Activated naive CD4-positive, alpha-beta T cell treated with anti-CD3 and anti-CD28 coated beads for 36 hours (primary cell): Measurements from ENCODE around the gene TMEM128. TPM values are rescaled to one million over a fixed set of nuclear protein-coding genes. Genes with fewer than 3 reads are reported as not detected.
"Not testable (repeated sequence)": the region's sequence is repeated elsewhere in the genome, so short reads cannot be mapped to it uniquely, and the experiment has no call there.

Experiments used
- CTCF ChIA-PET: fragments of 350-600 bp; sonication (Branson Sonifier 250); formaldehyde crosslinking; loops from one replicate; lab custom pipeline; 2021; ENCODE audit warnings: antibody characterized with exemption; lab: Charles Lee
- DNase-seq: peaks from one replicate; pipeline ENCODE4 v3.0.0-alpha.2; 2020
- H3K27ac Mint-ChIP-seq: one replicate; pipeline ENCODE4 v1.8.0; 2021; ENCODE audit warnings: mild to moderate bottlenecking, mixed read lengths
- H3K27me3 Mint-ChIP-seq: one replicate; pipeline ENCODE4 v1.8.0; 2021; ENCODE audit warnings: low read depth, mixed read lengths
- H3K36me3 Mint-ChIP-seq: one replicate; pipeline ENCODE4 v1.8.0; 2021; ENCODE audit warnings: low read depth, mixed read lengths
- H3K4me1 Mint-ChIP-seq: one replicate; pipeline ENCODE4 v1.8.0; 2021; ENCODE audit warnings: low read depth, mixed read lengths
- H3K4me3 Mint-ChIP-seq: one replicate; pipeline ENCODE4 v1.8.0; 2021; ENCODE audit warnings: mild to moderate bottlenecking, moderate library complexity, mixed read lengths
- H3K9me3 Mint-ChIP-seq: one replicate; pipeline ENCODE4 v1.8.0; 2021; ENCODE audit warnings: mixed read lengths
- intact Hi-C: fragments of 100-400 bp; cut with micrococcal nuclease; formaldehyde crosslinking; loops from one replicate; pipeline ENCODE4 v1.15.1; 2023
- total RNA-seq, 2 experiments: library from RNA; stranded (reverse); gene quantifications; one replicate each; pipeline ENCODE4 v1.2.3, GENCODE V29; 2021

TMEM128 gene
- total RNA-seq, 2 experiments from 2014 or later, result 21.7 to 22.0 TPM

DNA sequence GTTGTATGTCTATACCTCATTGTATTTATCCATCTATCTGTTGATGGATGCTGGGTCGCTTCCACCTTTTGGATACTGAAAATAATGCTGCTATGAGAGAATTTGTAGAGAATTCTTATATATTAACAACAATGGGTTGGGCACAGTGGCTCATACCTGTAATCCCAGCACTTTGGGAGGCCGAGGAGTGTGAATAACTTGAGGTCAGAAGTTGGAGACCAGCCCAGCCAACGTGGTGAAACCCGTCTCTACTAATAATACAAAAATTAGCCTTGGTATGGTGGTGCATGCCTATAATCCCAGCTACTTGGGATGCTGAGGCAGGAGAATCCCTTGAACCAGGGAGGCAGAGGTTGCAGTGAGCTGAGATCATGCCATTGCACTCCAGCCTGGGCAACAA is 34.3 kb downstream of the TMEM128 start:
- H3K36me3 Mint-ChIP-seq, H3K4me1 Mint-ChIP-seq, H3K9me3 Mint-ChIP-seq, H3K27ac Mint-ChIP-seq, CTCF ChIA-PET, intact Hi-C loops, DNase-seq, H3K4me3 Mint-ChIP-seq: not testable (repeated sequence)
- peaks cover 17% of the 10 kb centered on the region for H3K27me3 Mint-ChIP-seq

DNA sequence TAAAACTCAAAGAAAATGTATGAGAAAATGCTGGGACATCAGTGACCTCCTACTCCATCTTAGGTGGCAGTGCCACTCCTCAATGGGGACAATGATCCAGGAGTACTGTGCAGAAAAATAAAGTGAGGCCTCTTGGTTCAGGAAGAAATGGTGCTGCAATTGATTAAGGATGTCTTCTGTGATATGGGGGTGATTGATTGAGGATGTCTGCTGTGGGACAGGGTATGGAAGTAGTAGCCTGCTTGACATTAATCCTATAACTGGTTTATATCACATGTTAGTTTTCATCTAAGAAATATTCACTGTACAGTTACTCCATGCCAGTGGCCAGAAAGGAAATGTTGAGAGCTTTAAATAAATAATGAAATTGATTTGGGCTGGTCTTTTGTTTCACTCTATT is 41.8 kb downstream of the TMEM128 start:
- H3K36me3 Mint-ChIP-seq, result no peaks in the 10 kb centered on the region
- no peak overlapping the region for H3K4me3 Mint-ChIP-seq
- H3K9me3 Mint-ChIP-seq, result peaks cover 2% of the 10 kb centered on the region
- peaks cover 3% of the 10 kb centered on the region for H3K4me1 Mint-ChIP-seq
- DNase-seq, result no peak
- no peak overlapping the region for H3K27ac Mint-ChIP-seq
- intact Hi-C loops, result no loop called here
- CTCF ChIA-PET, result no interaction called here
- H3K27me3 Mint-ChIP-seq, result peaks cover 25% of the 10 kb centered on the region

DNA sequence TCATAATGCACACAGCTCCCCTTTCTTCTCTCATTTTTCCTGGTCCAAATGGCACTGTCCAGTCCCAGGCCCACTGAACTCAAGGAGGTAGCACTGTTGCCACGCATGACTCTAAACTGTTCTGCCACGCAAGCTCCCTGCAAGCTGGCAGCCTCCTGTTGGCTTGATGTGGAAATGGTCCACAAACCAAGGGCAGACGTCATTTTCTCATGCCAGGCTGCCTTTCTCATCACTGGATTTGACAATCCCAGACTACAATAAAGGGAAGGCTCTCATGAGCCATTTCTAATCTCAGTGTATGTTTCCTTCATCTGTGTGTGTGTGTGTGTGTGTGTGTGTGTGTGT is 43.6 kb downstream of the TMEM128 start:
- DNase-seq, result no peak
- peaks cover 2% of the 10 kb centered on the region for H3K9me3 Mint-ChIP-seq
- CTCF ChIA-PET, result no interaction called here
- no peak overlapping the region for H3K27ac Mint-ChIP-seq
- no peaks in the 10 kb centered on the region for H3K36me3 Mint-ChIP-seq
- no peak overlapping the region for H3K4me3 Mint-ChIP-seq
- H3K27me3 Mint-ChIP-seq, result peaks cover 19% of the 10 kb centered on the region
- intact Hi-C loops, result no loop called here
- peaks cover 3% of the 10 kb centered on the region for H3K4me1 Mint-ChIP-seq

DNA sequence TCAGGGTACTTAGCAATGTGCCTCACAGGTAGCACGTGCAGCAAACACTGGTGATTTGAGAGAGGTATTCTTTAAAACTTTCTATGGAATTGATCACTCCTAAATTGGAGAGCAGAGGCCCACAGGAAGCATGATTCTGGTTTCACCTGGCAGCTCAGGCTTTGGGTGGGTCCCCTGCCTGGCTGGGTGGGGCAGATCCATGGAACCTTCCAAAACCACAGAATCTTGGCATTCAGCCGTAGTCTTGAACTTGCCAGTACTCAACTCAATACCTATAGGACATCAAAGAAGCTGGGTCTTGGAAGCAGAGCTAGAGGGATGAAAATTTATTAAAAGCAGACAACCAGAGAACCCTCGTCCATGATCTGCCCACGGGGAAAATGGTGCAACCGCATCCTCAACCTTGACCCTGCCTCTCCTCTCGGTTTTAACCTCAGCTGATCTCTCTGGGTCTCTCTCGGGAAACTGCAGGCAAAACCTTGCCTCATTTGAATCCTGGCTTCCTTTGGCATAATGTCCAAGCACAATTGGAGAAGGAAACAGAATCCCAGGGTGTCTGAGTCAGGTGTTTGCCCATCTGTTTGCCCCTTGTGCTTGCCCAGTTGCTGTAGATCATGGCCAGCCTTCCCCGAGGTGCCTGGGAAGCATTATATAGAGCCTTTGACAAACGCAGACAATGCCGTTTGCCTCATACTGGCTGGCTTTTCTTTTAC is 44.2 kb downstream of the TMEM128 start:
- Mint-ChIP-seq H3K36me3 (no peaks in the 10 kb centered on the region), H3K4me1 (peaks cover 3% of the 10 kb centered on the region), H3K4me3 (no peak overlapping the region), H3K27ac (no peak overlapping the region), H3K9me3 (peaks cover 2% of the 10 kb centered on the region), H3K27me3 (peaks cover 18% of the 10 kb centered on the region)
- no peak for DNase-seq
- intact Hi-C loops, result no loop called here
- CTCF ChIA-PET, result interaction anchor here (0.6 to 1.2 kb wide), 2 partner anchors 21 to 349 kb away, joined by 3 read pairs; no protein-coding TSS in a partner anchor

DNA sequence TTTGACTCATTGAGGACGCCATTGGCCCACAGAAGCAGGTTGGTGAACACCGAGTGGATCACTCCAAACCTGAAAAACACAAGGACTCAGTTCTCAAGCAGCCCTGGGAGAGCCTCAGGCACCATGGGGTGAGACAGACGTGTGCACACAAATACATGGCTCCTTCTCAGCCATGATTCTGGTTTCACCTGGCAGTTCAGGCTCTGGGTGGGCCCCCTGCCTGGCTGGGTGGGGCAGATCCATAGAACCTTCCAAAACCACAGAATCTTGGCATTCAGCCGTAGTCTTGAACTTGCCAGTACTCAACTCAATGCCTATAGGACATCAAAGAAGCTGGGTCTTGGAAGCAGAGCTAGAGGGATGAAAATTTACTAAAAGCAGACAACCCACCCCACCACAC is 45.5 kb downstream of the TMEM128 start:
- intact Hi-C loops, result no loop called here
- Mint-ChIP-seq H3K9me3 (peaks cover 2% of the 10 kb centered on the region), H3K27ac (no peak overlapping the region), H3K4me1 (no peaks in the 10 kb centered on the region), H3K27me3 (peaks cover 12% of the 10 kb centered on the region), H3K4me3 (no peak overlapping the region), H3K36me3 (no peaks in the 10 kb centered on the region)
- CTCF ChIA-PET, result interaction anchor here (1.2 kb wide), 1 partner anchor 20 kb away, joined by 3 read pairs; no protein-coding TSS in a partner anchor
- DNase-seq, result no peak

DNA sequence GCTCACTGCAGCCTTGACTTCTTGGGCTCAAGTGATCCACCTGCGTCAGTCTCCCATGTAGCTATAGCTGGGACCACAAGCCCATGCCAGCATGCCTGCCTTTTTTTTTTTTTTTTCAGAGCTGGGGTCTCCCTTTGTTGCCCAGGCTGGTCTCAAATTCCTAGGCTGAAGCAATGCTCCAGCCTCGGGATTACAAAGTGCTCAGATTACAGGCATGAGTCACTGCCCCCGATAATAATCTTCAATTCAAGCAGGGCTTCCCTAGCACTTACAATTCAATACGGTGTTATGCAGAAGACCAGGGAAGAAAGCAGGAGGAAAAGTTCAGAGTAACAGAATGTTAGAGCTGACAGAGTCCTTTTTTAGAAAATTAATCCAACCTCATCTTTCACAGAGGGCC is 47.4 kb downstream of the TMEM128 start:
- H3K9me3 Mint-ChIP-seq, result no peaks in the 10 kb centered on the region
- no peak for DNase-seq
- peaks cover 13% of the 10 kb centered on the region for H3K27me3 Mint-ChIP-seq
- CTCF ChIA-PET, result interaction anchor here (0.7 kb wide), 1 partner anchor 18 kb away, joined by 3 read pairs; no protein-coding TSS in a partner anchor
- H3K36me3 Mint-ChIP-seq, result no peaks in the 10 kb centered on the region
- H3K4me3 Mint-ChIP-seq, result no peak overlapping the region
- intact Hi-C loops, result no loop called here
- no peak overlapping the region for H3K27ac Mint-ChIP-seq
- H3K4me1 Mint-ChIP-seq, result no peaks in the 10 kb centered on the region

DNA sequence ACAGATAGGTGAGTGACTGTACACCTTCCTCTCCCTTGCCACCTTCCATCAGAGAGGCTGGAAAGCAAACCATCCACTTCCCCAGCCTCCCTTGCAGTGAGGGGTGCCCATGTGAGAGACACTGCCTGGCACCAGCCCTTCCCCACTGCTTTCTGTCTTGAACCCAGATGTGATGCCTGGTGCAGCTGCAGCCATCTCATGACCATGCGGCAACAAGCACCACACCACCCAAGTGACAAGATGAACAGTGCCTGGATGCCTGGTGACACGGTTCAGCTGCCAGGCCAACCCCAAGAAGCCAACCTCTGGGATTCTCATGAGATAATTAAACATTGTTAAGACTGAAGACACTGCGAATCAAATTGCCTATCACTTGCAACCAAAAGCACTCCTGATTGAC is 52.7 kb downstream of the TMEM128 start:
- Mint-ChIP-seq H3K9me3 (no peaks in the 10 kb centered on the region), H3K27me3 (peaks cover 16% of the 10 kb centered on the region), H3K4me3 (no peak overlapping the region), H3K4me1 (no peaks in the 10 kb centered on the region), H3K27ac (no peak overlapping the region), H3K36me3 (no peaks in the 10 kb centered on the region)
- intact Hi-C loops, result no loop called here
- CTCF ChIA-PET, result no interaction called here
- no peak for DNase-seq

DNA sequence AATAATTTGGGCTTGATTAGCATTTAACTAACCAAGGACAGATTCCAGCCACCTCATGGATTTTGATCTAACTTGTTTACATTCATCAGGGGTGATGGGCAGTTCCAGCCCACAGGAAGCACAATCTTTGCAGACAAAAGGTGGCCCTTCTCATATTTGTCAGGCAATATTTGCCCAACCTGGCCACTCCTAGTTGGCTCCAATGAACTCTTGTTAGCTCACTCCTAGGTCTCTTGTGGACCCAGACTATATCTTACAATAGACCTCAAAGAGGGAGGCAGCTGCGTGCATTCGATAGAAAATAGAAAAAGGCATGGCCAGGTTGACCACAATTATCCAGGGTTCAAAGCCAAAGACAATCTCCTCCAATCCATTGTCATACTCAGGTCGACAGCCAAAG is 59.5 kb downstream of the TMEM128 start:
- H3K4me3 Mint-ChIP-seq, DNase-seq, H3K27ac Mint-ChIP-seq, H3K4me1 Mint-ChIP-seq, CTCF ChIA-PET, intact Hi-C loops, H3K36me3 Mint-ChIP-seq, H3K9me3 Mint-ChIP-seq: not testable (repeated sequence)
- H3K27me3 Mint-ChIP-seq, result peaks cover 25% of the 10 kb centered on the region

Other genes starting within 250 kb of the TMEM128 start
- gene OTOP1, start 21.3 kb downstream of the TMEM128 start, total RNA-seq, result not detected
- gene LYAR, start 41.9 kb upstream of the TMEM128 start, total RNA-seq, result 10 to 100 TPM; 42.3 to 42.4 TPM
- gene ZBTB49, start 42.0 kb upstream of the TMEM128 start, total RNA-seq, result 1 to 10 TPM; 4.2 to 4.5 TPM
- 1 to 10 TPM; 1.9 to 2.1 TPM for gene NSG1, start 138.9 kb upstream of the TMEM128 start, total RNA-seq